Caki2 (cell line): ENCODE data around the gene STK10. TPM values are rescaled to one million over a fixed set of nuclear protein-coding genes. Genes with fewer than 3 reads are reported as not detected.

Experiments used
- DNase-seq: peaks from one replicate; pipeline ENCODE4 v3.0.0-alpha.2; 2015; ENCODE audit warnings: low read depth
- in situ Hi-C: cut with HindIII; loops from 2 replicates; pipeline ENCODE4 v1.10.0; 2016; ENCODE audit warnings: low sequenced_read_pairs, low pct_unique_long_range_greater_than_20kb, mixed read lengths
- total RNA-seq: library from RNA; depleted of rRNA; stranded (reverse); fragments of >200 nt; shearing (Covaris generic); gene quantifications from 2 replicates; pipeline ENCODE4 v1.2.3, GENCODE V29; 2014; ENCODE audit warnings: low replicate concordance

The STK10 gene
- total RNA-seq, 1 experiment from 2014 or later, result 4.0 TPM

GRCh38 chr5:172194985-172195774, 7.2 kb upstream of the STK10 start:
- in situ Hi-C loops, result no loop called here
- no peak for DNase-seq

- no peak for DNase-seq
- in situ Hi-C loops, result no loop called here
Observed at GRCh38 chr5:172193872-172194271, 5.8 kb upstream of the STK10 start, which contains the start of gene EFCAB9. EFCAB9 (plus strand) TSS chr5:172194172; CDS start chr5:172194173, 1 bp downstream.

GRCh38 chr5:172189693-172190296, 1.8 kb upstream of the STK10 start:
- DNase-seq, result no peak
- in situ Hi-C loops, result no loop called here

GRCh38 chr5:172188893-172189692, 1.1 kb upstream of the STK10 start:
- no peak for DNase-seq
- in situ Hi-C loops, result no loop called here

GRCh38 chr5:172187118-172188032, 649 bp downstream of the STK10 start:
- in situ Hi-C loops, result no loop called here
- peak; percentile 75 for DNase-seq

- in situ Hi-C loops, result no loop called here
- no peak for DNase-seq
Observed at GRCh38 chr5:172186114-172186695, 1.8 kb downstream of the STK10 start.

GRCh38 chr5:172185096-172185461, 2.9 kb downstream of the STK10 start:
- no peak for DNase-seq
- in situ Hi-C loops, result no loop called here

GRCh38 chr5:172183881-172184280, 4.1 kb downstream of the STK10 start:
- no peak for DNase-seq
- in situ Hi-C loops, result no loop called here

- in situ Hi-C loops, result no loop called here
- DNase-seq, result no peak
Observed at GRCh38 chr5:172182291-172182690, 5.7 kb downstream of the STK10 start.

GRCh38 chr5:172180936-172181335, 7.1 kb downstream of the STK10 start:
- no peak for DNase-seq
- in situ Hi-C loops, result no loop called here

- no peak for DNase-seq
- in situ Hi-C loops, result no loop called here
Observed at GRCh38 chr5:172178991-172179989, 8.7 kb downstream of the STK10 start.

GRCh38 chr5:172178301-172178987, 9.6 kb downstream of the STK10 start:
- no peak for DNase-seq
- in situ Hi-C loops, result no loop called here

GRCh38 chr5:172177176-172177575, 10.8 kb downstream of the STK10 start:
- no peak for DNase-seq
- in situ Hi-C loops, result no loop called here

- DNase-seq, result no peak
- in situ Hi-C loops, result no loop called here
Observed at GRCh38 chr5:172175263-172175719, 12.7 kb downstream of the STK10 start.

- peak; percentile 44 for DNase-seq
- in situ Hi-C loops, result no loop called here
Observed at GRCh38 chr5:172173564-172174153, 14.4 kb downstream of the STK10 start.
